HG02973 (cell line): ENCODE data around the gene GPR161.
A peak's percentile ranks its signal among the peaks of the same experiment; 100 is the strongest.

Experiments used
- ATAC-seq: cut with Tn5 transposase; IDR thresholded peaks from one replicate; pipeline ENCODE4 v1.9.1; 2021; ENCODE audit warnings: moderate library complexity; ENCODE audit not compliant: unreplicated experiment

The GPR161 gene

GRCh38 chr1:168148916-168149315 lies 12.2 kb upstream of the GPR161 start:
- ATAC-seq, result peak; percentile 77

GRCh38 chr1:168146626-168147025 lies 9.9 kb upstream of the GPR161 start:
- no peak for ATAC-seq

- ATAC-seq, result no peak
Measured at GRCh38 chr1:168146160-168146539, 9.4 kb upstream of the GPR161 start.

GRCh38 chr1:168145184-168146159 lies 8.7 kb upstream of the GPR161 start:
- ATAC-seq, result peak; percentile 90

- no peak for ATAC-seq
Measured at GRCh38 chr1:168141871-168142385, 5.2 kb upstream of the GPR161 start.

- ATAC-seq, result no peak
Measured at GRCh38 chr1:168139070-168139469, 2.3 kb upstream of the GPR161 start.

- ATAC-seq, result no peak
Measured at GRCh38 chr1:168138134-168138533, 1.4 kb upstream of the GPR161 start.

- ATAC-seq, result no peak
Measured at GRCh38 chr1:168137515-168137821, 738 bp upstream of the GPR161 start.

GRCh38 chr1:168135921-168136708 lies 615 bp downstream of the GPR161 start:
- no peak for ATAC-seq

- no peak for ATAC-seq
Measured at GRCh38 chr1:168135116-168135920, 1.4 kb downstream of the GPR161 start.

GRCh38 chr1:168134642-168135041 lies 2.1 kb downstream of the GPR161 start:
- ATAC-seq, result no peak

GRCh38 chr1:168134132-168134531 lies 2.6 kb downstream of the GPR161 start:
- no peak for ATAC-seq

- no peak for ATAC-seq
Measured at GRCh38 chr1:168129933-168130332, 6.8 kb downstream of the GPR161 start.

- ATAC-seq, result no peak
Measured at GRCh38 chr1:168127503-168127902, 9.2 kb downstream of the GPR161 start.

GRCh38 chr1:168125051-168125450 lies 11.7 kb downstream of the GPR161 start:
- ATAC-seq, result no peak

- ATAC-seq, result no peak
Measured at GRCh38 chr1:168121401-168122011, 15.2 kb downstream of the GPR161 start.

GRCh38 chr1:168119750-168120149 lies 17.0 kb downstream of the GPR161 start:
- ATAC-seq, result no peak

GRCh38 chr1:168116327-168116799 lies 20.4 kb downstream of the GPR161 start:
- ATAC-seq, result no peak

- no peak for ATAC-seq
Measured at GRCh38 chr1:168114845-168115244, 21.9 kb downstream of the GPR161 start.

GRCh38 chr1:168112673-168113305 lies 23.9 kb downstream of the GPR161 start:
- no peak for ATAC-seq
